Adipose tissue (tissue), 3 donors: ENCODE data around the gene NLRP12. TPM values are rescaled to one million over a fixed set of nuclear protein-coding genes. Genes with fewer than 3 reads are reported as not detected.
"Not testable (repeated sequence)": the region's sequence is repeated elsewhere in the genome, so short reads cannot be mapped to it uniquely, and the experiment has no call there.

ENCODE experiments used
- H3K27ac ChIP-seq: one replicate; pipeline ENCODE4 v1.5.1; 2013; ENCODE audit warnings: low read depth, low read length
- WGBS, 3 donors: extraction: QIAGEN DNeasy Blood & Tissue Kit; methylation state at CpG; one replicate each; pipeline ENCODE4 v1.1.7; 2013; 5-methylcytosine and 5-hydroxymethylcytosine counted together
- polyA plus RNA-seq, 3 donors: library from polyadenylated mRNA; stranded (reverse); fragments of 200-250 nt; gene quantifications; one replicate each; pipeline ENCODE4 v1.2.3, GENCODE V29; 2013
- donor health status: healthy with polysubstance abuse.
- donor health status: Bipolar disorder and iron deficiency.
- donor health status: healthy.

Gene NLRP12
- polyA plus RNA-seq, 3 donors = 0.08 to 1.8 (median 1.1) TPM

- 79 to 87% (median 84%) methylated on average over 21 of the region's 21 CpGs for WGBS, 3 donors
- H3K27ac ChIP-seq = no peak overlapping the region
These were observed 34.1 kb downstream of the NLRP12 start for GRCh38 chr19:53789708-53790678.

GRCh38 chr19:53787266-53787665 is 36.8 kb downstream of the NLRP12 start:
- H3K27ac ChIP-seq = no peak overlapping the region
- 80 to 88% (median 84%) methylated on average over 15 of the region's 15 CpGs for WGBS, 3 donors

- H3K27ac ChIP-seq = no peak overlapping the region
- WGBS, 3 donors = 86 to 94% (median 92%) methylated on average over 7 of the region's 7 CpGs
These were observed 37.4 kb downstream of the NLRP12 start for GRCh38 chr19:53786744-53787143.

- 28 to 41% (median 35%) methylated on average over 11 of the region's 11 CpGs for WGBS, 3 donors
- no peak overlapping the region for H3K27ac ChIP-seq
These were observed 38.8 kb downstream of the NLRP12 start for GRCh38 chr19:53785196-53785889.

- H3K27ac ChIP-seq = no peak overlapping the region
- 61 to 79% (median 65%) methylated on average over 4 of the region's 4 CpGs for WGBS, 3 donors
These were observed 41.4 kb downstream of the NLRP12 start for GRCh38 chr19:53782698-53783097.

GRCh38 chr19:53781332-53781731 is 42.8 kb downstream of the NLRP12 start:
- H3K27ac ChIP-seq = not testable (repeated sequence)
- 78 to 85% (median 79%) methylated on average over 8 of the region's 8 CpGs for whole genome bisulfite sequencing, 3 donors

GRCh38 chr19:53780506-53780905 is 43.6 kb downstream of the NLRP12 start:
- H3K27ac ChIP-seq = no peak overlapping the region
- 18 to 81% (median 53%) methylated on average over 1 of the region's 1 CpG for WGBS, 3 donors

- 33 to 77% (median 72%) methylated on average over 18 of the region's 18 CpGs for WGBS, 3 donors
- no peak overlapping the region for H3K27ac ChIP-seq
These were observed 48.6 kb downstream of the NLRP12 start for GRCh38 chr19:53775524-53775923.

- not testable (repeated sequence) for H3K27ac ChIP-seq
- WGBS, 3 donors = 31 to 59% (median 47%) methylated on average over 5 to 7 of the region's 7 CpGs
These were observed 49.6 kb downstream of the NLRP12 start for GRCh38 chr19:53774491-53774890.

- no peak overlapping the region for H3K27ac ChIP-seq
- 30 to 78% (median 64%) methylated on average over 4 of the region's 4 CpGs for WGBS, 3 donors
These were observed 50.1 kb downstream of the NLRP12 start for GRCh38 chr19:53773999-53774398.

- no peak overlapping the region for H3K27ac ChIP-seq
- WGBS, 3 donors = 6 to 13% (median 10%) methylated on average over 5 of the region's 5 CpGs
These were observed 51.2 kb downstream of the NLRP12 start for GRCh38 chr19:53772943-53773342.

GRCh38 chr19:53771144-53771543 is 53.0 kb downstream of the NLRP12 start:
- WGBS, 3 donors = 18 to 65% (median 58%) methylated on average over 4 of the region's 4 CpGs
- H3K27ac ChIP-seq = no peak overlapping the region

- 86 to 93% (median 89%) methylated on average over 12 of the region's 12 CpGs for WGBS, 3 donors
- H3K27ac ChIP-seq = not testable (repeated sequence)
These were observed 54.3 kb downstream of the NLRP12 start for GRCh38 chr19:53769696-53770309.

GRCh38 chr19:53768401-53768800 is 55.7 kb downstream of the NLRP12 start:
- whole genome bisulfite sequencing, 3 donors = 83 to 96% (median 95%) methylated on average over 17 to 27 of the region's 27 CpGs

GRCh38 chr19:53758991-53759390 is 65.1 kb downstream of the NLRP12 start:
- 71 to 90% (median 80%) methylated on average over 2 of the region's 2 CpGs for WGBS, 3 donors
- not testable (repeated sequence) for H3K27ac ChIP-seq

More at GRCh38 chr19:53768401-53768800, 55.7 kb downstream of the NLRP12 start:
- no peak overlapping the region for H3K27ac ChIP-seq
